ENCODE data around the gene CUEDC2. TPM values are rescaled to one million over a fixed set of nuclear protein-coding genes. Genes with fewer than 3 reads are reported as not detected.

The CUEDC2 gene
- total RNA-seq, 1 experiment from 2014 or later: 40.2 TPM

DNA sequence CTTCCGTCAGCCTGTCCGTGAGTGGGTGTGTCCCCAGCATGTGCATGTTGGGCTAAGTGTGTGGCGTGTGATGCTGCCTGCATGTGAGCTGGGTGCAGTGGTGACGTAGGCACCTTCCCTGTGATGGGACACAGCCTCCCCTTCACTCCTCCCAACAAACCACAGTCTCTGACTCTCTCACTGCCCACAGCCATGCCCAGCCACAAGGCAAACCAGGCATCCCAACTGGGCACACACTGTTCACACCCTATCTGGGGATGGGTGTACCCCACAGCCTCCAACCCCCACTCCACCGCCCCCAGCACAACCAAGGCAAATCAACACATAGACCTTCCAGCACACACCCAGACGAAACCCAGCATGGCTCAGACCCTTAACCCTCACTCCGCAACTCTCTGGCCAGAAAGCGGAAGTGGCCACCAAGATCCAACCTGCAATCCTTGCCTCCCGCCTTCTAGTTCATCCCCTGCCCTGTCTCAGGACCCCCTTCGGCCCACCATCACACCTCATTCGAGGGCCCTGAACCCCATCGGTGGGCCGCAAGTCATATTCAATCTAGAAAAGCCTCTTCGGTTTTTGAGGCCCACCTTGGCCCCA is 24.1 kb downstream of the CUEDC2 start:
- no peak for DNase-seq (ENCODE audit: low spot score)
- peak overlapping the region; percentile 44 for H3K4me3 Mint-ChIP-seq
- H3K9me3 Mint-ChIP-seq: no peaks in the 10 kb centered on the region
- ChIA-PET CTCF (no interaction called here), POLR2A (no interaction called here)
- ATAC-seq: no peak
- TF ChIP-seq NFE2L1 (CRISPR knock-in tag; IDR thresholded peaks at IDR 0.05) (0 out of 2 replicates have a peak, but pooled peaks have one; percentile 34), SMAD3 (CRISPR knock-in tag; IDR thresholded peaks at IDR 0.05; ENCODE audit: borderline replicate concordance) (no peak)
- H3K36me3 Mint-ChIP-seq: no peaks in the 10 kb centered on the region
- H3K27ac Mint-ChIP-seq: no peak overlapping the region
- peaks cover 29% of the 10 kb centered on the region for H3K4me1 Mint-ChIP-seq
- H3K27me3 Mint-ChIP-seq (ENCODE audit: low read depth): peaks cover 67% of the 10 kb centered on the region

DNA sequence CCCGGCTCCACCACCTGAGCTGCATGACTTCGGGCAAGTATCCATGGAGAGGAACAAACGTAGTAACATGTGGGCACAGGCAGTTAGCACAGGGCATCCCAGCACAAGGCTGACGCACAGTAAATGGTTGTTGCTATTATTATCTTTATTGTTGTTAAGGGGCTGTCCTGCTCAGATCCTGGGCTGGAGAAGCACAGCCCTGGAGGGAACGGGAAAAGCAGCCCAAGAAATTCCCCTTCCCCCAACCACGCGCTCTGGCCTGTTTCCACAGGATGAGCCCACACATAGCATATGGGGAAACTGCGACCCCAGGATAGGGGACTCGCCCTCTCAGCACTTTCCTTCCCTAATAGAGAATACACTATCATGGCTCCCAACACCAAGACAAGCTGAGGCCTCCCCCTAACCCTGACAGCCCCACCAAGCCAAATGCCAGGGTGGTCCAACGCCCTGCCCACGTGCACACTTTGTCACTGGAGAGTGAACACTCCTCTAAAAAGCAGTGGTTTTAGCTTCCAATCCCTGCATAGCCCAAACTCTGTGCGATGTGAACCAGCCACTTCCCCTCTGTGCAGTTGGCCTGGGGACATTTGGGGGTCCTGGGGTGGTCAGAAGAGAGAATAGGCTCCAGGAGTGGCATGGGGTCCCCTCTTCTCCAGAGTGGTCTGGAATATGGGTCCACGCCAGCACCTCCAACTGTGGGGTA is 24.8 kb downstream of the CUEDC2 start:
- H3K27ac Mint-ChIP-seq: no peak overlapping the region
- ChIA-PET CTCF (interaction anchor here (1.2 to 1.4 kb wide), 2 partner anchors 28 to 178 kb away, joined by 4 read pairs; no protein-coding TSS in a partner anchor), POLR2A (interaction anchor here (0.7 kb wide), 1 partner anchor 54 kb away, joined by 3 read pairs; no protein-coding TSS in a partner anchor)
- ATAC-seq: no peak
- peaks cover 23% of the 10 kb centered on the region for H3K4me1 Mint-ChIP-seq
- no peaks in the 10 kb centered on the region for H3K9me3 Mint-ChIP-seq
- TF ChIP-seq, protein P1, sequence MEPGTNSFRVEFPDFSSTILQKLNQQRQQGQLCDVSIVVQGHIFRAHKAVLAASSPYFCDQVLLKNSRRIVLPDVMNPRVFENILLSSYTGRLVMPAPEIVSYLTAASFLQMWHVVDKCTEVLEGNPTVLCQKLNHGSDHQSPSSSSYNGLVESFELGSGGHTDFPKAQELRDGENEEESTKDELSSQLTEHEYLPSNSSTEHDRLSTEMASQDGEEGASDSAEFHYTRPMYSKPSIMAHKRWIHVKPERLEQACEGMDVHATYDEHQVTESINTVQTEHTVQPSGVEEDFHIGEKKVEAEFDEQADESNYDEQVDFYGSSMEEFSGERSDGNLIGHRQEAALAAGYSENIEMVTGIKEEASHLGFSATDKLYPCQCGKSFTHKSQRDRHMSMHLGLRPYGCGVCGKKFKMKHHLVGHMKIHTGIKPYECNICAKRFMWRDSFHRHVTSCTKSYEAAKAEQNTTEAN (CRISPR knock-in tag; IDR thresholded peaks at IDR 0.05): no peak
- TF ChIP-seq TP53 (CRISPR knock-in tag; IDR thresholded peaks at IDR 0.05) (no peak), ZNF396 (CRISPR knock-in tag; IDR thresholded peaks at IDR 0.05; ENCODE audit: borderline replicate concordance) (no peak), RORB (CRISPR knock-in tag; IDR thresholded peaks at IDR 0.05) (no peak), JUN (CRISPR knock-in tag; IDR thresholded peaks at IDR 0.05) (no peak), SP1 (CRISPR knock-in tag; conservative IDR thresholded peaks at IDR 0.05) (no peak), HMGA2 (CRISPR knock-in tag; IDR thresholded peaks at IDR 0.05) (no peak), TCF7 (CRISPR knock-in tag; IDR thresholded peaks at IDR 0.05; ENCODE audit: low read depth) (no peak), SMAD3 (CRISPR knock-in tag; IDR thresholded peaks at IDR 0.05; ENCODE audit: borderline replicate concordance) (no peak), ZNF317 (CRISPR knock-in tag; IDR thresholded peaks at IDR 0.05; ENCODE audit: borderline replicate concordance, low read depth) (no peak)
- TF ChIP-seq, protein P2, sequence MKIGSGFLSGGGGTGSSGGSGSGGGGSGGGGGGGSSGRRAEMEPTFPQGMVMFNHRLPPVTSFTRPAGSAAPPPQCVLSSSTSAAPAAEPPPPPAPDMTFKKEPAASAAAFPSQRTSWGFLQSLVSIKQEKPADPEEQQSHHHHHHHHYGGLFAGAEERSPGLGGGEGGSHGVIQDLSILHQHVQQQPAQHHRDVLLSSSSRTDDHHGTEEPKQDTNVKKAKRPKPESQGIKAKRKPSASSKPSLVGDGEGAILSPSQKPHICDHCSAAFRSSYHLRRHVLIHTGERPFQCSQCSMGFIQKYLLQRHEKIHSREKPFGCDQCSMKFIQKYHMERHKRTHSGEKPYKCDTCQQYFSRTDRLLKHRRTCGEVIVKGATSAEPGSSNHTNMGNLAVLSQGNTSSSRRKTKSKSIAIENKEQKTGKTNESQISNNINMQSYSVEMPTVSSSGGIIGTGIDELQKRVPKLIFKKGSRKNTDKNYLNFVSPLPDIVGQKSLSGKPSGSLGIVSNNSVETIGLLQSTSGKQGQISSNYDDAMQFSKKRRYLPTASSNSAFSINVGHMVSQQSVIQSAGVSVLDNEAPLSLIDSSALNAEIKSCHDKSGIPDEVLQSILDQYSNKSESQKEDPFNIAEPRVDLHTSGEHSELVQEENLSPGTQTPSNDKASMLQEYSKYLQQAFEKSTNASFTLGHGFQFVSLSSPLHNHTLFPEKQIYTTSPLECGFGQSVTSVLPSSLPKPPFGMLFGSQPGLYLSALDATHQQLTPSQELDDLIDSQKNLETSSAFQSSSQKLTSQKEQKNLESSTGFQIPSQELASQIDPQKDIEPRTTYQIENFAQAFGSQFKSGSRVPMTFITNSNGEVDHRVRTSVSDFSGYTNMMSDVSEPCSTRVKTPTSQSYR (CRISPR knock-in tag; IDR thresholded peaks at IDR 0.05): no peak
- TF ChIP-seq, protein P3, sequence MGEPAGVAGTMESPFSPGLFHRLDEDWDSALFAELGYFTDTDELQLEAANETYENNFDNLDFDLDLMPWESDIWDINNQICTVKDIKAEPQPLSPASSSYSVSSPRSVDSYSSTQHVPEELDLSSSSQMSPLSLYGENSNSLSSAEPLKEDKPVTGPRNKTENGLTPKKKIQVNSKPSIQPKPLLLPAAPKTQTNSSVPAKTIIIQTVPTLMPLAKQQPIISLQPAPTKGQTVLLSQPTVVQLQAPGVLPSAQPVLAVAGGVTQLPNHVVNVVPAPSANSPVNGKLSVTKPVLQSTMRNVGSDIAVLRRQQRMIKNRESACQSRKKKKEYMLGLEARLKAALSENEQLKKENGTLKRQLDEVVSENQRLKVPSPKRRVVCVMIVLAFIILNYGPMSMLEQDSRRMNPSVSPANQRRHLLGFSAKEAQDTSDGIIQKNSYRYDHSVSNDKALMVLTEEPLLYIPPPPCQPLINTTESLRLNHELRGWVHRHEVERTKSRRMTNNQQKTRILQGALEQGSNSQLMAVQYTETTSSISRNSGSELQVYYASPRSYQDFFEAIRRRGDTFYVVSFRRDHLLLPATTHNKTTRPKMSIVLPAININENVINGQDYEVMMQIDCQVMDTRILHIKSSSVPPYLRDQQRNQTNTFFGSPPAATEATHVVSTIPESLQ (CRISPR knock-in tag; IDR thresholded peaks at IDR 0.05): no peak
- TF ChIP-seq, protein P4, sequence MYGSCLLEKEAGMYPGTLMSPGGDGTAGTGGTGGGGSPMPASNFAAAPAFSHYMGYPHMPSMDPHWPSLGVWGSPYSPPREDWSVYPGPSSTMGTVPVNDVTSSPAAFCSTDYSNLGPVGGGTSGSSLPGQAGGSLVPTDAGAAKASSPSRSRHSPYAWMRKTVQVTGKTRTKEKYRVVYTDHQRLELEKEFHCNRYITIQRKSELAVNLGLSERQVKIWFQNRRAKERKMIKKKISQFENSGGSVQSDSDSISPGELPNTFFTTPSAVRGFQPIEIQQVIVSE (CRISPR knock-in tag; IDR thresholded peaks at IDR 0.05; ENCODE audit: borderline replicate concordance): no peak
- TF ChIP-seq, protein P5, sequence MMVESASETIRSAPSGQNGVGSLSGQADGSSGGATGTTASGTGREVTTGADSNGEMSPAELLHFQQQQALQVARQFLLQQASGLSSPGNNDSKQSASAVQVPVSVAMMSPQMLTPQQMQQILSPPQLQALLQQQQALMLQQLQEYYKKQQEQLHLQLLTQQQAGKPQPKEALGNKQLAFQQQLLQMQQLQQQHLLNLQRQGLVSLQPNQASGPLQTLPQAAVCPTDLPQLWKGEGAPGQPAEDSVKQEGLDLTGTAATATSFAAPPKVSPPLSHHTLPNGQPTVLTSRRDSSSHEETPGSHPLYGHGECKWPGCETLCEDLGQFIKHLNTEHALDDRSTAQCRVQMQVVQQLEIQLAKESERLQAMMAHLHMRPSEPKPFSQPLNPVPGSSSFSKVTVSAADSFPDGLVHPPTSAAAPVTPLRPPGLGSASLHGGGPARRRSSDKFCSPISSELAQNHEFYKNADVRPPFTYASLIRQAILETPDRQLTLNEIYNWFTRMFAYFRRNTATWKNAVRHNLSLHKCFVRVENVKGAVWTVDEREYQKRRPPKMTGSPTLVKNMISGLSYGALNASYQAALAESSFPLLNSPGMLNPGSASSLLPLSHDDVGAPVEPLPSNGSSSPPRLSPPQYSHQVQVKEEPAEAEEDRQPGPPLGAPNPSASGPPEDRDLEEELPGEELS (CRISPR knock-in tag; IDR thresholded peaks at IDR 0.05): no peak
- TF ChIP-seq, protein P6, sequence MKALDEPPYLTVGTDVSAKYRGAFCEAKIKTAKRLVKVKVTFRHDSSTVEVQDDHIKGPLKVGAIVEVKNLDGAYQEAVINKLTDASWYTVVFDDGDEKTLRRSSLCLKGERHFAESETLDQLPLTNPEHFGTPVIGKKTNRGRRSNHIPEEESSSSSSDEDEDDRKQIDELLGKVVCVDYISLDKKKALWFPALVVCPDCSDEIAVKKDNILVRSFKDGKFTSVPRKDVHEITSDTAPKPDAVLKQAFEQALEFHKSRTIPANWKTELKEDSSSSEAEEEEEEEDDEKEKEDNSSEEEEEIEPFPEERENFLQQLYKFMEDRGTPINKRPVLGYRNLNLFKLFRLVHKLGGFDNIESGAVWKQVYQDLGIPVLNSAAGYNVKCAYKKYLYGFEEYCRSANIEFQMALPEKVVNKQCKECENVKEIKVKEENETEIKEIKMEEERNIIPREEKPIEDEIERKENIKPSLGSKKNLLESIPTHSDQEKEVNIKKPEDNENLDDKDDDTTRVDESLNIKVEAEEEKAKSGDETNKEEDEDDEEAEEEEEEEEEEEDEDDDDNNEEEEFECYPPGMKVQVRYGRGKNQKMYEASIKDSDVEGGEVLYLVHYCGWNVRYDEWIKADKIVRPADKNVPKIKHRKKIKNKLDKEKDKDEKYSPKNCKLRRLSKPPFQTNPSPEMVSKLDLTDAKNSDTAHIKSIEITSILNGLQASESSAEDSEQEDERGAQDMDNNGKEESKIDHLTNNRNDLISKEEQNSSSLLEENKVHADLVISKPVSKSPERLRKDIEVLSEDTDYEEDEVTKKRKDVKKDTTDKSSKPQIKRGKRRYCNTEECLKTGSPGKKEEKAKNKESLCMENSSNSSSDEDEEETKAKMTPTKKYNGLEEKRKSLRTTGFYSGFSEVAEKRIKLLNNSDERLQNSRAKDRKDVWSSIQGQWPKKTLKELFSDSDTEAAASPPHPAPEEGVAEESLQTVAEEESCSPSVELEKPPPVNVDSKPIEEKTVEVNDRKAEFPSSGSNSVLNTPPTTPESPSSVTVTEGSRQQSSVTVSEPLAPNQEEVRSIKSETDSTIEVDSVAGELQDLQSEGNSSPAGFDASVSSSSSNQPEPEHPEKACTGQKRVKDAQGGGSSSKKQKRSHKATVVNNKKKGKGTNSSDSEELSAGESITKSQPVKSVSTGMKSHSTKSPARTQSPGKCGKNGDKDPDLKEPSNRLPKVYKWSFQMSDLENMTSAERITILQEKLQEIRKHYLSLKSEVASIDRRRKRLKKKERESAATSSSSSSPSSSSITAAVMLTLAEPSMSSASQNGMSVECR (CRISPR knock-in tag; IDR thresholded peaks at IDR 0.05; ENCODE audit: borderline replicate concordance): no peak
- H3K36me3 Mint-ChIP-seq: no peaks in the 10 kb centered on the region
- peaks cover 63% of the 10 kb centered on the region for H3K27me3 Mint-ChIP-seq (ENCODE audit: low read depth)
- H3K4me3 Mint-ChIP-seq: peak overlapping the region; percentile 44
- no peak for DNase-seq (ENCODE audit: low spot score)

Data from WTC11 (cell line).